ENCODE data around the gene NFASC.

Gene NFASC

GRCh38 chr1:204920511-204920910 is 49.8 kb downstream of the NFASC start:
- H3K4me3 ChIP-seq (ENCODE audit: low read length): no peak overlapping the region
- H3K79me2 ChIP-seq (ENCODE audit: control insufficient read depth, low read length): no peaks in the 10 kb centered on the region
- H3K27me3 ChIP-seq (ENCODE audit: control insufficient read depth, low read length): peaks cover 5% of the 10 kb centered on the region
- TF ChIP-seq EZH2phosphoT487 (IDR thresholded peaks at IDR 0.05; ENCODE audit: borderline replicate concordance, low read length) (no peak), CTCF (IDR thresholded peaks at IDR 0.05; ENCODE audit: low read depth, low read length, poor library complexity, severe bottlenecking) (no peak)
- H3K9me2 ChIP-seq (replicated peaks; ENCODE audit: control insufficient read depth, low read length): no peaks in the 10 kb centered on the region
- H3K9me3 ChIP-seq (ENCODE audit: control insufficient read depth, insufficient read depth, low read length): no peaks in the 10 kb centered on the region
- H4K20me1 ChIP-seq (ENCODE audit: control insufficient read depth, insufficient read depth, low read depth, low read length): no peaks in the 10 kb centered on the region
- no peaks in the 10 kb centered on the region for H3K4me1 ChIP-seq (ENCODE audit: control insufficient read depth, low read length)
- no peaks in the 10 kb centered on the region for H3F3A ChIP-seq (ENCODE audit: control insufficient read depth, insufficient read depth)
- no peak overlapping the region for H3K27ac ChIP-seq (ENCODE audit: low read depth, low read length)
- no peak overlapping the region for H3K4me2 ChIP-seq (ENCODE audit: low read length)
- no peaks in the 10 kb centered on the region for H3K36me3 ChIP-seq (ENCODE audit: control insufficient read depth, low read length)

- Histone ChIP-seq H3K4me3 (ENCODE audit: low read length) (no peak overlapping the region), H3K4me2 (ENCODE audit: low read length) (no peak overlapping the region), H3K27me3 (ENCODE audit: control insufficient read depth, low read length) (peaks cover 8% of the 10 kb centered on the region), H3K27ac (ENCODE audit: low read depth, low read length) (no peak overlapping the region), H3K79me2 (ENCODE audit: control insufficient read depth, low read length) (no peaks in the 10 kb centered on the region), H3K9me2 (replicated peaks; ENCODE audit: control insufficient read depth, low read length) (no peaks in the 10 kb centered on the region), H3K9me3 (ENCODE audit: control insufficient read depth, insufficient read depth, low read length) (no peaks in the 10 kb centered on the region), H3F3A (ENCODE audit: control insufficient read depth, insufficient read depth) (no peaks in the 10 kb centered on the region), H4K20me1 (ENCODE audit: control insufficient read depth, insufficient read depth, low read depth, low read length) (no peaks in the 10 kb centered on the region), H3K4me1 (ENCODE audit: control insufficient read depth, low read length) (no peaks in the 10 kb centered on the region), H3K36me3 (ENCODE audit: control insufficient read depth, low read length) (no peaks in the 10 kb centered on the region)
- TF ChIP-seq EZH2phosphoT487 (IDR thresholded peaks at IDR 0.05; ENCODE audit: borderline replicate concordance, low read length) (no peak), CTCF (IDR thresholded peaks at IDR 0.05; ENCODE audit: low read depth, low read length, poor library complexity, severe bottlenecking) (no peak)
These were observed 50.3 kb downstream of the NFASC start for GRCh38 chr1:204920967-204921366.

- H3K27me3 ChIP-seq (ENCODE audit: control insufficient read depth, low read length): peaks cover 8% of the 10 kb centered on the region
- no peak overlapping the region for H3K27ac ChIP-seq (ENCODE audit: low read depth, low read length)
- no peak overlapping the region for H3K4me3 ChIP-seq (ENCODE audit: low read length)
These were observed 51.3 kb downstream of the NFASC start for GRCh38 chr1:204921855-204922516.

More at GRCh38 chr1:204921855-204922516, 51.3 kb downstream of the NFASC start:
- Histone ChIP-seq H3K79me2 (ENCODE audit: control insufficient read depth, low read length) (no peaks in the 10 kb centered on the region), H3K9me2 (replicated peaks; ENCODE audit: control insufficient read depth, low read length) (no peaks in the 10 kb centered on the region), H3K4me1 (ENCODE audit: control insufficient read depth, low read length) (no peaks in the 10 kb centered on the region), H4K20me1 (ENCODE audit: control insufficient read depth, insufficient read depth, low read depth, low read length) (no peaks in the 10 kb centered on the region), H3K9me3 (ENCODE audit: control insufficient read depth, insufficient read depth, low read length) (no peaks in the 10 kb centered on the region), H3K36me3 (ENCODE audit: control insufficient read depth, low read length) (no peaks in the 10 kb centered on the region), H3F3A (ENCODE audit: control insufficient read depth, insufficient read depth) (no peaks in the 10 kb centered on the region), H3K4me2 (ENCODE audit: low read length) (no peak overlapping the region)
- TF ChIP-seq CTCF (IDR thresholded peaks at IDR 0.05; ENCODE audit: low read depth, low read length, poor library complexity, severe bottlenecking) (no peak), EZH2phosphoT487 (IDR thresholded peaks at IDR 0.05; ENCODE audit: borderline replicate concordance, low read length) (no peak)
